GM20000 (cell line): Measurements from ENCODE around the gene BAD.
A peak's percentile ranks its signal among the peaks of the same experiment; 100 is the strongest.

Source experiments
- DNase-seq: peaks from one replicate; pipeline ENCODE4 v3.0.0; 2012; ENCODE audit warnings: low spot score
- CTCF ChIP-seq: IDR thresholded peaks from 2 replicates; pipeline ENCODE4 v1.5.1; 2012; ENCODE audit warnings: mild to moderate bottlenecking, control low read depth; ENCODE audit errors: extremely low read depth, missing control alignments

The BAD gene

GRCh38 chr11:64237484-64237951 lies 46.9 kb downstream of the BAD start:
- no peak for DNase-seq
- TF ChIP-seq CTCF, result no peak

GRCh38 chr11:64235437-64236161 lies 48.9 kb downstream of the BAD start:
- DNase-seq, result no peak
- TF ChIP-seq CTCF, result no peak

- TF ChIP-seq CTCF, result no peak
- no peak for DNase-seq
Measured at GRCh38 chr11:64234647-64235379, 49.7 kb downstream of the BAD start.

GRCh38 chr11:64233913-64234586 lies 50.4 kb downstream of the BAD start, which contains the start of gene VEGFB:
VEGFB (plus strand) TSS chr11:64234584; CDS start chr11:64234834, 250 bp downstream.
- DNase-seq, result peak; percentile 94
- TF ChIP-seq CTCF, result no peak

- TF ChIP-seq CTCF, result no peak
- DNase-seq, result no peak
Measured at GRCh38 chr11:64232967-64233315, 51.5 kb downstream of the BAD start.

GRCh38 chr11:64232182-64232966 lies 52.1 kb downstream of the BAD start:
- TF ChIP-seq CTCF, result no peak

More at GRCh38 chr11:64232182-64232966, 52.1 kb downstream of the BAD start:
- DNase-seq, result no peak
